H9 (cell line): ENCODE measurements around the gene ZHX3. TPM values are rescaled to one million over a fixed set of nuclear protein-coding genes. Genes with fewer than 3 reads are reported as not detected.

Experiments
- DNase-seq: peaks from one replicate; pipeline ENCODE4 v3.0.0-alpha.2; 2017
- H2AFZ ChIP-seq: one replicate; pipeline ENCODE4 v1.6.1; 2013; ENCODE audit warnings: mild to moderate bottlenecking, low read length, control low read depth, moderate library complexity
- H2AK5ac ChIP-seq: 2 replicates; pipeline ENCODE4 v1.6.1; 2013; ENCODE audit warnings: low read length, control low read depth, mixed read lengths; ENCODE audit not compliant: insufficient read length
- H2BK120ac ChIP-seq: one replicate; pipeline ENCODE4 v1.6.1; 2013; ENCODE audit warnings: low read depth, mild to moderate bottlenecking, low read length, control low read depth, inconsistent platforms; ENCODE audit not compliant: poor library complexity, severe bottlenecking
- H2BK12ac ChIP-seq: 2 replicates; pipeline ENCODE4 v1.6.1; 2013; ENCODE audit warnings: low read length, control low read depth, mixed read lengths, low read depth; ENCODE audit not compliant: insufficient read length
- H2BK15ac ChIP-seq: 2 replicates; pipeline ENCODE4 v1.6.1; 2013; ENCODE audit warnings: low read depth, low read length, control low read depth
- H2BK20ac ChIP-seq: one replicate; pipeline ENCODE4 v1.6.1; 2013; ENCODE audit warnings: low read depth, mild to moderate bottlenecking, low read length, control low read depth, inconsistent platforms; ENCODE audit not compliant: poor library complexity, severe bottlenecking
- H2BK5ac ChIP-seq: 2 replicates; pipeline ENCODE4 v1.6.1; 2013; ENCODE audit warnings: low read length, control low read depth, mixed read lengths; ENCODE audit not compliant: insufficient read length
- H3K14ac ChIP-seq: 2 replicates; pipeline ENCODE4 v1.6.1; 2013; ENCODE audit warnings: low read length, control low read depth; ENCODE audit not compliant: insufficient read depth
- H3K18ac ChIP-seq: 2 replicates; pipeline ENCODE4 v1.6.1; 2013; ENCODE audit warnings: low read depth, mild to moderate bottlenecking, mixed read lengths, low read length, control low read depth; ENCODE audit not compliant: insufficient read length
- H3K23ac ChIP-seq: 2 replicates; pipeline ENCODE4 v1.6.1; 2013; ENCODE audit warnings: low read length, control low read depth, mixed read lengths, low read depth; ENCODE audit not compliant: insufficient read length
- H3K23me2 ChIP-seq: 2 replicates; pipeline ENCODE4 v1.6.1; 2013; ENCODE audit warnings: low read depth, mild to moderate bottlenecking, mixed read lengths, low read length, control low read depth; ENCODE audit not compliant: insufficient read length, poor library complexity, severe bottlenecking
- H3K27ac ChIP-seq: 2 replicates; pipeline ENCODE4 v1.5.1; 2013; ENCODE audit warnings: low read length, control low read depth, mixed read lengths, low read depth; ENCODE audit not compliant: insufficient read length
- H3K27me3 ChIP-seq: 2 replicates; pipeline ENCODE4 v1.6.1; 2013; ENCODE audit warnings: low read length, control low read depth, inconsistent platforms; ENCODE audit not compliant: insufficient read depth
- H3K4ac ChIP-seq: 2 replicates; pipeline ENCODE4 v1.6.1; 2013; ENCODE audit warnings: low read depth, mild to moderate bottlenecking, control low read depth, inconsistent platforms, low read length, moderate library complexity
- H3K4me1 ChIP-seq: 2 replicates; pipeline ENCODE4 v1.6.1; 2013; ENCODE audit warnings: low read length, control low read depth, inconsistent platforms; ENCODE audit not compliant: insufficient read depth
- H3K4me2 ChIP-seq: 2 replicates; pipeline ENCODE4 v1.6.1; 2013; ENCODE audit warnings: low read length, control low read depth, mixed read lengths; ENCODE audit not compliant: insufficient read length, insufficient read depth
- H3K56ac ChIP-seq: 2 replicates; pipeline ENCODE4 v1.6.1; 2013; ENCODE audit warnings: low read depth, mild to moderate bottlenecking, mixed read lengths, low read length, control low read depth; ENCODE audit not compliant: insufficient read length
- H3K79me1 ChIP-seq: 2 replicates; pipeline ENCODE4 v1.6.1; 2013; ENCODE audit warnings: low read depth, mild to moderate bottlenecking, moderate library complexity, low read length, control low read depth, inconsistent platforms; ENCODE audit not compliant: insufficient read depth, poor library complexity, severe bottlenecking
- H3K79me2 ChIP-seq: 2 replicates; pipeline ENCODE4 v1.6.1; 2013; ENCODE audit warnings: low read length, control low read depth, inconsistent platforms; ENCODE audit not compliant: insufficient read depth
- H3K9ac ChIP-seq: 2 replicates; pipeline ENCODE4 v1.6.1; 2013; ENCODE audit warnings: low read length, control low read depth, mixed read lengths; ENCODE audit not compliant: insufficient read length; ENCODE audit errors: extremely low read depth
- H3K9me3 ChIP-seq: one replicate; pipeline ENCODE4 v1.6.1; 2013; ENCODE audit warnings: low read depth, low read length, inconsistent platforms; ENCODE audit not compliant: control insufficient read depth
- H3T11ph ChIP-seq: one replicate; pipeline ENCODE4 v1.6.1; 2013; ENCODE audit warnings: mild to moderate bottlenecking, low read length, control low read depth, inconsistent platforms
- H4K20me1 ChIP-seq: one replicate; pipeline ENCODE4 v1.6.1; 2013; ENCODE audit not compliant: control insufficient read depth, insufficient read length, insufficient read depth
- H4K5ac ChIP-seq: 2 replicates; pipeline ENCODE4 v1.6.1; 2013; ENCODE audit warnings: low read depth, mild to moderate bottlenecking, mixed read lengths, low read length, control low read depth; ENCODE audit not compliant: insufficient read length
- H4K8ac ChIP-seq: replicated peaks from 2 replicates; pipeline ENCODE4 v1.6.1; 2013; ENCODE audit warnings: low read length, control low read depth, mixed read lengths, low read depth; ENCODE audit not compliant: insufficient read length
- H4K91ac ChIP-seq: 2 replicates; pipeline ENCODE4 v1.6.1; 2013; ENCODE audit warnings: low read depth, mild to moderate bottlenecking, moderate library complexity, mixed read lengths, low read length, control low read depth; ENCODE audit not compliant: insufficient read length
- H3K27ac Mint-ChIP-seq, 3 experiments: 2 replicates in 2 of 3; 3 replicates in 1 of 3; pipeline ENCODE4 v1.8.0; 2020 to 2021; ENCODE audit warnings: mixed read lengths in 3 of 3, mild to moderate bottlenecking in 1 of 3, moderate library complexity in 1 of 3
- H3K27me3 Mint-ChIP-seq: 2 replicates; pipeline ENCODE4 v1.8.0; 2021; ENCODE audit warnings: low read depth, mild to moderate bottlenecking, moderate library complexity, mixed read lengths
- H3K36me3 Mint-ChIP-seq, 3 experiments: 2 replicates in 2 of 3; 3 replicates in 1 of 3; pipeline ENCODE4 v1.8.0; 2020 to 2021; ENCODE audit warnings: low read depth in 3 of 3, mixed read lengths in 3 of 3; ENCODE audit not compliant: insufficient read depth in 1 of 3
- H3K4me1 Mint-ChIP-seq, 2 experiments: 2 replicates each; pipeline ENCODE4 v1.8.0; 2020; ENCODE audit warnings: mixed read lengths in 2 of 2
- H3K4me3 Mint-ChIP-seq, 2 experiments: 2 replicates in 1 of 2; 3 replicates in 1 of 2; pipeline ENCODE4 v1.8.0; 2020 to 2021; ENCODE audit warnings: mild to moderate bottlenecking in 2 of 2, mixed read lengths in 2 of 2, moderate library complexity in 1 of 2
- H3K9me3 Mint-ChIP-seq, 2 experiments: 2 replicates in 1 of 2; 3 replicates in 1 of 2; pipeline ENCODE4 v1.8.0; 2020; ENCODE audit warnings: mild to moderate bottlenecking in 2 of 2, mixed read lengths in 2 of 2, moderate library complexity in 1 of 2
- CTCF ChIP-seq: fragments of 200-600 bp; sonication (generic); conservative IDR thresholded peaks from 3 replicates; pipeline ENCODE4 v1.8.0; 2021; ENCODE audit warnings: antibody characterized with exemption, mild to moderate bottlenecking
- WGBS: extraction: QIAGEN DNeasy Blood & Tissue Kit; methylation state at CpG from one replicate; pipeline ENCODE4 v1.1.7; 2013; ENCODE audit warnings: missing lambda C conversion rate, low lambda C conversion rate, mixed read lengths; ENCODE audit not compliant: insufficient read length; ENCODE audit errors: extremely low coverage; 5-methylcytosine and 5-hydroxymethylcytosine counted together
- total RNA-seq: library from RNA; stranded (reverse); gene quantifications from 2 replicates; pipeline ENCODE4 v1.2.1, GENCODE V29; 2021

Gene ZHX3
- total RNA-seq, 1 experiment from 2014 or later = 4.4 TPM

- Histone ChIP-seq H2BK5ac (no peak overlapping the region), H3K27ac (no peak overlapping the region), H3K9ac (no peak overlapping the region), H2AK5ac (no peak overlapping the region), H3K79me2 (no peaks in the 10 kb centered on the region), H2AFZ (no peak overlapping the region), H4K8ac (no peak overlapping the region), H3K27me3 (no peaks in the 10 kb centered on the region), H4K5ac (no peak overlapping the region), H2BK120ac (no peak overlapping the region), H2BK12ac (no peak overlapping the region), H3K23me2 (no peaks in the 10 kb centered on the region), H3K14ac (no peak overlapping the region), H3K4me2 (no peak overlapping the region), H3K4ac (no peak overlapping the region), H2BK20ac (no peak overlapping the region), H3K56ac (no peak overlapping the region), H3T11ph (no peak overlapping the region), H3K4me1 (no peaks in the 10 kb centered on the region), H3K18ac (no peak overlapping the region), H4K20me1 (no peaks in the 10 kb centered on the region), H4K91ac (no peak overlapping the region), H3K23ac (no peak overlapping the region), H3K79me1 (no peaks in the 10 kb centered on the region), H2BK15ac (no peak overlapping the region), H3K9me3 (no peaks in the 10 kb centered on the region)
- Mint-ChIP-seq H3K27ac (no peak overlapping the region), H3K4me1 (no peaks in the 10 kb centered on the region), H3K36me3 (no peaks in the 10 kb centered on the region), H3K4me3 (no peak overlapping the region), H3K9me3 (no peaks in the 10 kb centered on the region), H3K27me3 (peaks cover 2% of the 10 kb centered on the region; the same call in 1 of the 2 replicates)
- no CpG with 5 or more reads among the region's 3 CpGs for WGBS
- no peak for DNase-seq
- no peak for TF ChIP-seq CTCF
Observed at GRCh38 chr20:41214666-41215065, 102.9 kb downstream of the ZHX3 start.
